WI38 (cell line): ENCODE results near the gene HAGHL.

Experiments used
- H3K4me3 ChIP-seq: 2 replicates; pipeline ENCODE4 v1.5.1; 2011; ENCODE audit warnings: low read depth, mild to moderate bottlenecking, control low read depth, low read length
- CTCF ChIP-seq: IDR thresholded peaks from 2 replicates; pipeline ENCODE4 v1.5.1; 2012; ENCODE audit warnings: low read depth, mild to moderate bottlenecking, control low read depth, low read length

The HAGHL gene

GRCh38 chr16:760545-761343 lies 33.8 kb downstream of the HAGHL start, which contains the start of gene MSLN:
MSLN (plus strand) TSS chr16:760734; CDS start chr16:762681, 1,947 bp downstream.
- TF ChIP-seq CTCF: no peak
- no peak within 1 kb of the TSS for H3K4me3 ChIP-seq

GRCh38 chr16:761625-762513 lies 35.0 kb downstream of the HAGHL start:
- no peak for TF ChIP-seq CTCF
- no peak overlapping the region for H3K4me3 ChIP-seq

- no peak overlapping the region for H3K4me3 ChIP-seq
Measured at GRCh38 chr16:762595-763268, 35.8 kb downstream of the HAGHL start.

GRCh38 chr16:763369-764183 lies 36.7 kb downstream of the HAGHL start:
- no peak overlapping the region for H3K4me3 ChIP-seq
- TF ChIP-seq CTCF: no peak

More at GRCh38 chr16:762595-763268, 35.8 kb downstream of the HAGHL start:
- no peak for TF ChIP-seq CTCF

- no peak for TF ChIP-seq CTCF
- no peak overlapping the region for H3K4me3 ChIP-seq
Measured at GRCh38 chr16:764184-764750, 37.4 kb downstream of the HAGHL start.

- H3K4me3 ChIP-seq: no peak overlapping the region
- no peak for TF ChIP-seq CTCF
Measured at GRCh38 chr16:764848-765487, 38.1 kb downstream of the HAGHL start.
